ENCODE data around the gene SCN11A. TPM values are rescaled to one million over a fixed set of nuclear protein-coding genes. Genes with fewer than 3 reads are reported as not detected.

SCN11A gene
- total RNA-seq, 1 experiment from 2014 or later = not detected

- H3K4me3 ChIP-seq (ENCODE audit: low read depth in 2 of 2, low read length in 2 of 2) = no peak overlapping the region
- intact Hi-C loops (cut with micrococcal nuclease; ENCODE audit: unreplicated experiment) (no loop called here), in situ Hi-C loops (cut with HindIII; ENCODE audit: low pct_unique_long_range_greater_than_20kb, low sequenced_read_pairs) (no loop called here)
- H3K27ac ChIP-seq (ENCODE audit: low read length) = no peak overlapping the region
- no peaks in the 10 kb centered on the region for H3K9me3 ChIP-seq (ENCODE audit: control insufficient read depth, insufficient read depth, low read depth, low read length)
- POLR2A ChIA-PET = no interaction called here
- TF ChIP-seq REST (IDR thresholded peaks at IDR 0.05; ENCODE audit: insufficient read depth in 1 of 2, low read depth in 2 of 2, low read length in 1 of 2) (no peak), TCF7L2 (IDR thresholded peaks at IDR 0.05; ENCODE audit: low read depth, low read length) (no peak), CTCF (IDR thresholded peaks at IDR 0.05) (no peak), SIN3A (IDR thresholded peaks at IDR 0.05; ENCODE audit: borderline replicate concordance, insufficient read depth, low read depth, low read length) (no peak), POLR2AphosphoS5 (IDR thresholded peaks at IDR 0.05; ENCODE audit: low read depth, low read length) (no peak)
- BruUV-seq (replicated peaks) = no TSS peak
- CTCF ChIA-PET = no interaction called here
- H3K4me1 ChIP-seq (ENCODE audit: control insufficient read depth, insufficient read depth, low read length) = no peaks in the 10 kb centered on the region
- ATAC-seq (no peak), DNase-seq (ENCODE audit: low read depth, low spot score) (no peak)
- H3K36me3 ChIP-seq (ENCODE audit: control insufficient read depth, insufficient read depth, low read length) = peaks cover 2% of the 10 kb centered on the region
- H3K27me3 ChIP-seq (ENCODE audit: control insufficient read depth, insufficient read depth, low read length) = no peaks in the 10 kb centered on the region
Observed at GRCh38 chr3:39098473-39099000, 46.8 kb upstream of the SCN11A start.

GRCh38 chr3:39097716-39098472, 46.1 kb upstream of the SCN11A start:
- Histone ChIP-seq H3K4me1 (ENCODE audit: control insufficient read depth, insufficient read depth, low read length) (no peaks in the 10 kb centered on the region), H3K27me3 (ENCODE audit: control insufficient read depth, insufficient read depth, low read length) (no peaks in the 10 kb centered on the region), H3K36me3 (ENCODE audit: control insufficient read depth, insufficient read depth, low read length) (peaks cover 2% of the 10 kb centered on the region), H3K27ac (ENCODE audit: low read length) (no peak overlapping the region), H3K9me3 (ENCODE audit: control insufficient read depth, insufficient read depth, low read depth, low read length) (no peaks in the 10 kb centered on the region), H3K4me3 (ENCODE audit: low read depth in 2 of 2, low read length in 2 of 2) (no peak overlapping the region)
- ATAC-seq (no peak), DNase-seq (ENCODE audit: low read depth, low spot score) (no peak)
- in situ Hi-C loops (cut with HindIII; ENCODE audit: low pct_unique_long_range_greater_than_20kb, low sequenced_read_pairs) = no loop called here
- BruUV-seq (replicated peaks) = no TSS peak
- TF ChIP-seq TCF7L2 (IDR thresholded peaks at IDR 0.05; ENCODE audit: low read depth, low read length) = no peak
- TF ChIP-seq CTCF (IDR thresholded peaks at IDR 0.05) = no peak
- TF ChIP-seq REST (IDR thresholded peaks at IDR 0.05; ENCODE audit: insufficient read depth in 1 of 2, low read depth in 2 of 2, low read length in 1 of 2) = no peak
- no peak for TF ChIP-seq SIN3A (IDR thresholded peaks at IDR 0.05; ENCODE audit: borderline replicate concordance, insufficient read depth, low read depth, low read length)
- TF ChIP-seq POLR2AphosphoS5 (IDR thresholded peaks at IDR 0.05; ENCODE audit: low read depth, low read length) = no peak
- ChIA-PET POLR2A (no interaction called here), CTCF (no interaction called here)
- intact Hi-C loops (cut with micrococcal nuclease; ENCODE audit: unreplicated experiment) = no loop called here
